SU-DHL-6 (cell line): ENCODE measurements around the gene GUCA2A.

Source experiments
- CTCF ChIP-seq: fragments of 200-600 bp; sonication (generic); IDR thresholded peaks from one replicate; pipeline ENCODE4 v1.5.1; 2017; ENCODE audit warnings: antibody characterized with exemption, mild to moderate bottlenecking, low read length, moderate library complexity; ENCODE audit not compliant: insufficient read depth, poor library complexity, severe bottlenecking
- EZH2phosphoT487 ChIP-seq: fragments of 200-600 bp; sonication (generic), shearing (Covaris generic); conservative IDR thresholded peaks from 2 replicates; pipeline ENCODE4 v1.6.1; 2018; ENCODE audit warnings: mild to moderate bottlenecking, antibody characterized with exemption, low read length, moderate library complexity, mixed read lengths

DNA sequence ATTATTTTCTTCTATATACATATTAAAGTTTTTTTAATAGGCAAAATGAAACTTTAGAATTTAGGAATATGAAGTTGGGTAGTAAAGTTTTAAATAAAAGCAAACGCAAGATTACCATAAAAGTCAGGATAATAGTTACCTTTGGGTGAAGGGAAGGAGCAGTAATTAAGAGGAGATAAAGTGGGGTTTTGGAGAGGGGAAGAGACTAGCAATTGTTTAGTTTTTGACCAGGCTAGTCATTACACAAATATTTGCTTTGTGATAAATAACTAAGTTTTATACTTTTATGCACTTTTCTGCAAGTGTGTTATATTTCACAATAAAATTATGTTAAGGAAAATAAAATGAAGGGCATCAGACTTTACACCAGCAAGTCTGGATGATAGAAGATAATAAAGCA, 39.0 kb downstream of the GUCA2A start:
- TF ChIP-seq CTCF (no peak), EZH2phosphoT487 (no peak)
